Esophagus muscularis mucosa (tissue), 4 donors: ENCODE measurements around the gene BRD8. TPM values are rescaled to one million over a fixed set of nuclear protein-coding genes. Genes with fewer than 3 reads are reported as not detected.

Experiments
- DNase-seq: peaks from one replicate; pipeline ENCODE4 v3.0.0-alpha.2; 2017; ENCODE audit errors: extremely low spot score
- H3K27ac ChIP-seq, 4 donors: fragments of 200-600 bp; sonication (generic); replicated peaks in 1 of 4; 1 replicate in 3 of 4; 2 replicates in 1 of 4; pipeline ENCODE4 v1.5.1; 2016 to 2019; ENCODE audit warnings: mild to moderate bottlenecking in 1 of 4
- H3K27me3 ChIP-seq, 4 donors: fragments of 200-600 bp; sonication (generic); one replicate each; pipeline versions ENCODE4 v1.5.1 to v1.6.0; 2016 to 2019
- H3K36me3 ChIP-seq, 4 donors: fragments of 200-600 bp; sonication (generic); one replicate each; pipeline ENCODE4 v1.5.1; 2016 to 2019
- H3K4me1 ChIP-seq, 4 donors: fragments of 200-600 bp; sonication (generic); one replicate each; pipeline ENCODE4 v1.5.1; 2016 to 2019
- H3K4me3 ChIP-seq, 4 donors: fragments of 200-600 bp; sonication (generic); 1 replicate in 2 of 4; 2 replicates in 2 of 4; pipeline ENCODE4 v1.5.1; 2016 to 2019; ENCODE audit warnings: mild to moderate bottlenecking in 4 of 4, moderate library complexity in 1 of 4
- H3K9me3 ChIP-seq, 4 donors: fragments of 200-600 bp; sonication (generic); 1 replicate in 3 of 4; 2 replicates in 1 of 4; pipeline ENCODE4 v1.5.1; 2016 to 2019
- EP300 ChIP-seq: sonication (generic); formaldehyde crosslinking; IDR thresholded peaks from one replicate; pipeline ENCODE4 v1.6.1; 2017; ENCODE audit warnings: antibody characterized with exemption
- POLR2A ChIP-seq: fragments of 450-650 bp; IDR thresholded peaks from one replicate; pipeline ENCODE4 v1.6.1; 2017; ENCODE audit warnings: antibody characterized with exemption, moderate library complexity, mild to moderate bottlenecking, low read depth
- POLR2AphosphoS5 ChIP-seq, 2 donors: sonication (generic); formaldehyde crosslinking; IDR thresholded peaks; one replicate each; pipeline ENCODE4 v1.6.1; 2017; ENCODE audit warnings: antibody characterized with exemption in 2 of 2
- WGBS: methylation state at CpG from one replicate; pipeline ENCODE4 v1.1.5; 2018; 5-methylcytosine and 5-hydroxymethylcytosine counted together
- intact Hi-C: fragments of 100-400 bp; cut with DNase I; formaldehyde crosslinking; loops from one replicate; pipeline ENCODE4 v1.15.1; 2023
- total RNA-seq, 4 donors: library from RNA; depleted of rRNA; stranded (reverse); fragments of >200 nt; gene quantifications; one replicate each; pipeline versions ENCODE4 v1.1.0 to v1.2.1, GENCODE V29; 2016
- TF ChIP-seq, protein P1 (sequence below), 3 experiments: fragments of 200-600 bp in 2 of 3; fragments of 450-650 bp in 1 of 3; sonication (generic) in 2 of 3; IDR thresholded peaks; one replicate each; pipeline ENCODE4 v1.5.1; 2017 to 2019; ENCODE audit warnings: antibody characterized with exemption in 3 of 3, mild to moderate bottlenecking in 2 of 3, moderate library complexity in 1 of 3

Gene BRD8
- total RNA-seq, 4 donors from 2014 or later: 27.3 to 41.5 (median 31.2) TPM

DNA sequence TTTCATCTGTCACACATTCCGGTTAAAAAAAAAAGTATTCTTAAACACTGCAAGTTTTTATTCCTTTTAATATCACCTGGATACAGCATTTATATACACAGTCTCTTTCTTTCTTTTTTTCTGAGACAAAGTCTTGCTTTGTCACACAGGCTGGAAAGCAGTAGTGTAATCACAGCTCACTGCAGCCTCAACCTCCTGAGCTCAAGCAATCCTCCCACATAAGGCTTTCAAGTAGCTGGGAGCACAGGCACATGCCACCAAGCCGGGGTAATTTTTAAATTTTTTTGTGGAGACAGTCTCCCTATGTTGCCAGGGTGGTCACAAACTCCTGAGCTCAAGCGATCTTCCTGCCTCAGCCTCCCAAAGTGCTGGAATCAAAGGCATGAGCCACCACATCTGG, 14.4 kb upstream of the BRD8 start:
- H3K36me3 ChIP-seq: peaks cover 47 to 95% (median 89%) of the 10 kb centered on the region in 4 donors
- intact Hi-C loops: no loop called here

DNA sequence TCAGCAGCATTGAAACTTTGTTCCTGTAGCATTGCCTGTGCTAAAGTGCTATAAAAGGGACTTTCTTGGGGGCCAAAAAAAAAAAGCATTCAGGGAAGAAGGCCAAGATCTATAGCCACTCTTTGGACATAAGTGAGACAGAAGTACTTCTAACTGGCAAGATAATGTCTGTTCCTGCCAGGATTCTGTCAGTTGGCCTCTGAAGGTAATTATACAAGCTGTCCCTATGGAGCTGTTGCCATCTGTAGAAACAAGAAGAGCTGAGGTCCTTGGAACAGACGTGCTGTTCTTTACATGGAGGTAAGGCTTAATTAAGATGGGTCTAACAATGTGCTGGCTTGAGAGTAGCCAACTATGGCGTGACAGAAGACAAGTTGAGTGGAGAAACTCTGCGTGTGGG, 10.2 kb upstream of the BRD8 start:
- Histone ChIP-seq H3K27me3 (no peaks in the 10 kb centered on the region), H3K4me3 (no peak overlapping the region), H3K9me3 (no peaks in the 10 kb centered on the region), H3K4me1 (peaks cover 0 to 5% (median 0%) of the 10 kb centered on the region in 4 donors), H3K36me3 (peaks cover 57 to 97% (median 90%) of the 10 kb centered on the region in 4 donors), H3K27ac (no peak overlapping the region)
- no peak for DNase-seq
- TF ChIP-seq POLR2A: no peak
- TF ChIP-seq, protein P1, sequence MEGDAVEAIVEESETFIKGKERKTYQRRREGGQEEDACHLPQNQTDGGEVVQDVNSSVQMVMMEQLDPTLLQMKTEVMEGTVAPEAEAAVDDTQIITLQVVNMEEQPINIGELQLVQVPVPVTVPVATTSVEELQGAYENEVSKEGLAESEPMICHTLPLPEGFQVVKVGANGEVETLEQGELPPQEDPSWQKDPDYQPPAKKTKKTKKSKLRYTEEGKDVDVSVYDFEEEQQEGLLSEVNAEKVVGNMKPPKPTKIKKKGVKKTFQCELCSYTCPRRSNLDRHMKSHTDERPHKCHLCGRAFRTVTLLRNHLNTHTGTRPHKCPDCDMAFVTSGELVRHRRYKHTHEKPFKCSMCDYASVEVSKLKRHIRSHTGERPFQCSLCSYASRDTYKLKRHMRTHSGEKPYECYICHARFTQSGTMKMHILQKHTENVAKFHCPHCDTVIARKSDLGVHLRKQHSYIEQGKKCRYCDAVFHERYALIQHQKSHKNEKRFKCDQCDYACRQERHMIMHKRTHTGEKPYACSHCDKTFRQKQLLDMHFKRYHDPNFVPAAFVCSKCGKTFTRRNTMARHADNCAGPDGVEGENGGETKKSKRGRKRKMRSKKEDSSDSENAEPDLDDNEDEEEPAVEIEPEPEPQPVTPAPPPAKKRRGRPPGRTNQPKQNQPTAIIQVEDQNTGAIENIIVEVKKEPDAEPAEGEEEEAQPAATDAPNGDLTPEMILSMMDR (IDR thresholded peaks at IDR 0.05): no peak
- TF ChIP-seq POLR2AphosphoS5 (IDR thresholded peaks at IDR 0.05): no peak
- no peak for TF ChIP-seq EP300
- 80% methylated on average over 3 of the region's 3 CpGs for WGBS
- intact Hi-C loops: no loop called here

More for the DNA sequence above, 14.4 kb upstream of the BRD8 start:
- H3K27me3 ChIP-seq: no peaks in the 10 kb centered on the region
- no peak overlapping the region for H3K4me3 ChIP-seq
- no peaks in the 10 kb centered on the region for H3K9me3 ChIP-seq
- peaks cover 0 to 5% (median 0%) of the 10 kb centered on the region in 4 donors for H3K4me1 ChIP-seq
- DNase-seq: no peak
- 92% methylated on average over 3 of the region's 3 CpGs for WGBS
- H3K27ac ChIP-seq: no peak overlapping the region
- TF ChIP-seq, protein P1 (IDR thresholded peaks at IDR 0.05): no peak
- TF ChIP-seq POLR2A: no peak
- no peak for TF ChIP-seq POLR2AphosphoS5 (IDR thresholded peaks at IDR 0.05)
- TF ChIP-seq EP300: no peak

DNA sequence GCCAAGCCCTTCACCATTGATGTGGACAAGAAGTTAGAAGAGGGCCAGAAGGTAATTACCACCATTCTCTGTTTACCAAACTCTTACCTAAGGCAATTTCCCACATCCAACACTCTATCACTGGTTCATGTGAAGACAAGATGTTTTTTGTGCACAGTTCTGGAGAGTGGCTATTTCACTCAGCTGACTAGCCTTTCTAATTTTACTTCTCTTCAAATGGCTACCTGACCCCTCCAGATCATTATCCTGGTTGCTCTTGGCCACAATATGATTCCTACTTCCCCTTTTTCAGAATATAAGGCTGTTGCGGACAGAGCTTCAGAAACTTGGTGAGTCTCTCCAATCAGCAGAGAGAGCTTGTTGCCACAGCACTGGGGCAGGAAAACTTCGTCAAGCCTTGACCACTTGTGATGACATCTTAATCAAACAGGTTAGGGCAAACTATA, 7.6 kb upstream of the BRD8 start:
- Histone ChIP-seq H3K4me3 (no peak overlapping the region), H3K36me3 (peaks cover 41 to 80% (median 66%) of the 10 kb centered on the region in 4 donors), H3K4me1 (peaks cover 0 to 5% (median 0%) of the 10 kb centered on the region in 4 donors), H3K27ac (no peak overlapping the region), H3K9me3 (no peaks in the 10 kb centered on the region), H3K27me3 (no peaks in the 10 kb centered on the region)
- WGBS: 70% methylated on average over 2 of the region's 2 CpGs
- intact Hi-C loops: no loop called here
- no peak for DNase-seq
- no peak for TF ChIP-seq POLR2AphosphoS5 (IDR thresholded peaks at IDR 0.05)
- TF ChIP-seq, protein P1 (IDR thresholded peaks at IDR 0.05): no peak
- no peak for TF ChIP-seq POLR2A
- no peak for TF ChIP-seq EP300

DNA sequence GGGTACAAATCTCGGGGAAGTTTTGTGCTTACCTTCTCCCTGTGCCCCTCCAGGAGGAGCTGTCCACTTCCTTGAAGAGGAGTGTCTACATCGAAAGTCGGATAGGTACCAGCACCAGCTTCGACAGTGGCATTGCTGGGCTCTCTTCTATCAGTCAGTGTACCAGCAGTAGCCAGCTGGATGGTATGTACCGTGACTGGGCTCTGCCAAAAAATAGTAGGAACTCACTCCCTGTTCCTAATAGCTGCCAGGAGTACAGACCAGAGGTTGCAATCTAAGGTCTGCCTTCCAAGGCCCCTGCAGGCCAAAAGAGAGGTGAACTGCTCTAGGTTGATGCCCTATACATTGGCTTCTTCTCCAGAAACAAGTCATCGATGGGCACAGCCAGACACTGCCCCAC, 4.4 kb upstream of the BRD8 start:
- peaks cover 15 to 47% (median 35%) of the 10 kb centered on the region in 4 donors for H3K36me3 ChIP-seq
- no peak overlapping the region for H3K4me3 ChIP-seq
- no peak for DNase-seq
- H3K4me1 ChIP-seq: peaks cover 6 to 10% (median 9%) of the 10 kb centered on the region in 4 donors
- TF ChIP-seq POLR2A (no peak), EP300 (no peak), POLR2AphosphoS5 (IDR thresholded peaks at IDR 0.05) (no peak)
- TF ChIP-seq, protein P1 (IDR thresholded peaks at IDR 0.05): no peak
- WGBS: 96% methylated on average over 6 of the region's 6 CpGs
- no peaks in the 10 kb centered on the region for H3K27me3 ChIP-seq
- H3K27ac ChIP-seq: no peak overlapping the region
- no peaks in the 10 kb centered on the region for H3K9me3 ChIP-seq
- intact Hi-C loops: no loop called here

DNA sequence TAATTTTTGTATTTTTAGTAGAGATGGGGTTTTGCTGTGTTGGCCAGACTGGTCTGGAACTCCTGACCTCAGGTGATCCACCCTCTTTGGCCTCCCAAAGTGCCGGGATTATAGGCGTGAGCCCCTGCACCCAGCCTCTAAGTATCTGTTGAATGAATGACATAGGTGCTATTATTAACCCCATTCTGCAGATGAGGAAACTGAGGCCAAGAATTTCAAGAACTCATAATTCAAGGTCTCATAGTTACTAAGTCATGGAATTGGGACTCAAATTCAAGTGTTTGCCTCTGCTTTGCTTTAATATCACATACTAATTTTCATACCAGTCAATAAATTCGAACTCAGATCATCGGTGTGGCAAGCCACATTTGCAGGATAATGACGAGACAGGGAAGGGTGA, 2.4 kb upstream of the BRD8 start:
- Histone ChIP-seq H3K27ac (no peak overlapping the region), H3K9me3 (no peaks in the 10 kb centered on the region), H3K4me3 (no peak overlapping the region), H3K36me3 (peaks cover 5 to 38% (median 29%) of the 10 kb centered on the region in 4 donors), H3K27me3 (no peaks in the 10 kb centered on the region), H3K4me1 (peaks cover 19 to 30% (median 27%) of the 10 kb centered on the region in 4 donors)
- 92% methylated on average over 5 of the region's 5 CpGs for WGBS
- no peak for DNase-seq
- TF ChIP-seq POLR2AphosphoS5 (IDR thresholded peaks at IDR 0.05) (no peak), POLR2A (no peak), EP300 (no peak)
- TF ChIP-seq, protein P1 (IDR thresholded peaks at IDR 0.05): no peak
- intact Hi-C loops: no loop called here
